Tibial nerve (tissue), 4 donors: ENCODE measurements around the gene NLRP5.

Experiments used
- EP300 ChIP-seq, 2 donors: sonication (generic); formaldehyde crosslinking; IDR thresholded peaks; one replicate each; pipeline ENCODE4 v1.6.1; 2017; ENCODE audit warnings: antibody characterized with exemption in 2 of 2, mild to moderate bottlenecking in 1 of 2
- POLR2A ChIP-seq, 2 donors: fragments of 450-650 bp; IDR thresholded peaks; one replicate each; pipeline ENCODE4 v1.6.1; 2017; ENCODE audit warnings: antibody characterized with exemption in 2 of 2, mild to moderate bottlenecking in 2 of 2, moderate library complexity in 2 of 2
- TF ChIP-seq, protein P1 (sequence below), 5 experiments: fragments of 200-600 bp in 3 of 5; fragments of 450-650 bp in 2 of 5; sonication (generic) in 3 of 5; IDR thresholded peaks; one replicate each; pipeline ENCODE4 v1.5.1; 2016 to 2019; ENCODE audit warnings: antibody characterized with exemption in 5 of 5, mild to moderate bottlenecking in 3 of 5, moderate library complexity in 2 of 5

- TF ChIP-seq, protein P1, sequence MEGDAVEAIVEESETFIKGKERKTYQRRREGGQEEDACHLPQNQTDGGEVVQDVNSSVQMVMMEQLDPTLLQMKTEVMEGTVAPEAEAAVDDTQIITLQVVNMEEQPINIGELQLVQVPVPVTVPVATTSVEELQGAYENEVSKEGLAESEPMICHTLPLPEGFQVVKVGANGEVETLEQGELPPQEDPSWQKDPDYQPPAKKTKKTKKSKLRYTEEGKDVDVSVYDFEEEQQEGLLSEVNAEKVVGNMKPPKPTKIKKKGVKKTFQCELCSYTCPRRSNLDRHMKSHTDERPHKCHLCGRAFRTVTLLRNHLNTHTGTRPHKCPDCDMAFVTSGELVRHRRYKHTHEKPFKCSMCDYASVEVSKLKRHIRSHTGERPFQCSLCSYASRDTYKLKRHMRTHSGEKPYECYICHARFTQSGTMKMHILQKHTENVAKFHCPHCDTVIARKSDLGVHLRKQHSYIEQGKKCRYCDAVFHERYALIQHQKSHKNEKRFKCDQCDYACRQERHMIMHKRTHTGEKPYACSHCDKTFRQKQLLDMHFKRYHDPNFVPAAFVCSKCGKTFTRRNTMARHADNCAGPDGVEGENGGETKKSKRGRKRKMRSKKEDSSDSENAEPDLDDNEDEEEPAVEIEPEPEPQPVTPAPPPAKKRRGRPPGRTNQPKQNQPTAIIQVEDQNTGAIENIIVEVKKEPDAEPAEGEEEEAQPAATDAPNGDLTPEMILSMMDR (IDR thresholded peaks at IDR 0.05) = peak; percentile 66 to 77 (median 70)
- no peak for TF ChIP-seq EP300 (IDR thresholded peaks at IDR 0.05)
- TF ChIP-seq POLR2A (IDR thresholded peaks at IDR 0.05) = no peak
Observed at GRCh38 chr19:56076498-56076897, 89.9 kb downstream of the NLRP5 start.
